Keratinocyte (primary cell): Measurements from ENCODE around the gene NAT16. TPM values are rescaled to one million over a fixed set of nuclear protein-coding genes. Genes with fewer than 3 reads are reported as not detected.

Experiments
- DNase-seq: peaks from one replicate; pipeline ENCODE4 v3.0.0-alpha.2; 2011; ENCODE audit warnings: low read depth, missing footprints, low spot score
- FAIRE-seq: peaks from 2 replicates; lab custom pipeline; 2011; peaks lifted over from hg19 to GRCh38; lab: Jason Lieb, UNC
- H2AFZ ChIP-seq: 2 replicates; pipeline ENCODE4 v1.6.0; 2012; ENCODE audit warnings: low read length, control low read depth, inconsistent platforms; ENCODE audit not compliant: control insufficient read depth
- H3K27ac ChIP-seq: 2 replicates; pipeline ENCODE4 v1.5.1; 2011; ENCODE audit warnings: low read length; ENCODE audit not compliant: control insufficient read depth, insufficient read depth
- H3K27me3 ChIP-seq: 3 replicates; pipeline ENCODE4 v1.6.0; 2011; ENCODE audit warnings: low read length; ENCODE audit not compliant: control insufficient read depth, insufficient read depth; ENCODE audit errors: extremely low read depth
- H3K36me3 ChIP-seq, 2 experiments: 2 replicates in 1 of 2; 3 replicates in 1 of 2; pipeline ENCODE4 v1.5.1; 2011; ENCODE audit warnings: low read length in 2 of 2, mild to moderate bottlenecking in 1 of 2; ENCODE audit not compliant: control insufficient read depth in 2 of 2, insufficient read depth in 2 of 2; ENCODE audit errors: extremely low read depth in 1 of 2
- H3K4me1 ChIP-seq: 3 replicates; pipeline ENCODE4 v1.5.1; 2011; ENCODE audit warnings: low read length; ENCODE audit not compliant: control insufficient read depth, insufficient read depth; ENCODE audit errors: extremely low read depth
- H3K4me2 ChIP-seq: 3 replicates; pipeline ENCODE4 v1.6.0; 2011; ENCODE audit warnings: low read depth, low read length; ENCODE audit not compliant: control insufficient read depth, insufficient read depth; ENCODE audit errors: extremely low read depth
- H3K4me3 ChIP-seq, 3 experiments: fragments of 200-600 bp in 1 of 3; sonication (generic) in 1 of 3; 2 replicates in 2 of 3; 3 replicates in 1 of 3; pipeline ENCODE4 v1.5.1; 2011 to 2016; ENCODE audit warnings: low read length in 3 of 3, mild to moderate bottlenecking in 3 of 3, control low read depth in 2 of 3, inconsistent platforms in 1 of 3, low read depth in 1 of 3, mixed read lengths in 1 of 3, mixed run types in 1 of 3, moderate library complexity in 1 of 3; ENCODE audit not compliant: control insufficient read depth in 2 of 3, insufficient read depth in 2 of 3; ENCODE audit errors: extremely low read depth in 1 of 3
- H3K79me2 ChIP-seq: 2 replicates; pipeline ENCODE4 v1.6.0; 2012; ENCODE audit warnings: low read length; ENCODE audit not compliant: control insufficient read depth, insufficient read depth
- H3K9ac ChIP-seq: 3 replicates; pipeline ENCODE4 v1.6.0; 2011; ENCODE audit warnings: low read length; ENCODE audit not compliant: control insufficient read depth, insufficient read depth; ENCODE audit errors: extremely low read depth
- H3K9me1 ChIP-seq: 3 replicates; pipeline ENCODE4 v1.6.0; 2011; ENCODE audit warnings: low read length; ENCODE audit not compliant: control insufficient read depth, insufficient read depth; ENCODE audit errors: extremely low read depth
- H3K9me3 ChIP-seq: 2 replicates; pipeline ENCODE4 v1.5.1; 2012; ENCODE audit warnings: low read depth, low read length; ENCODE audit not compliant: control insufficient read depth
- H4K20me1 ChIP-seq: 3 replicates; pipeline ENCODE4 v1.6.0; 2011; ENCODE audit warnings: low read length; ENCODE audit not compliant: control insufficient read depth, insufficient read depth; ENCODE audit errors: extremely low read depth
- CTCF ChIP-seq, 3 experiments: IDR thresholded peaks in 1 of 3; conservative IDR thresholded peaks in 1 of 3; optimal IDR thresholded peaks in 1 of 3; 2 replicates in 2 of 3; 3 replicates in 1 of 3; pipeline versions ENCODE3 to v1.5.1; 2011; ENCODE audit warnings: low read length in 3 of 3, mild to moderate bottlenecking in 3 of 3, moderate library complexity in 2 of 3, control low read depth in 1 of 3, inconsistent platforms in 1 of 3; ENCODE audit not compliant: insufficient read depth in 2 of 3; ENCODE audit errors: extremely low read depth in 1 of 3
- EZH2 ChIP-seq: IDR thresholded peaks from one replicate; pipeline ENCODE4 v1.6.1; 2012; ENCODE audit warnings: inconsistent platforms, mild to moderate bottlenecking, low read length, moderate library complexity
- dilution Hi-C: fragments of 300-500 bp; cut with MboI; formaldehyde crosslinking; loops from one replicate; pipeline ENCODE4 v1.7.0; 2020; ENCODE audit warnings: low sequenced_read_pairs; ENCODE audit not compliant: extremely low pct_ligation_motif_present
- polyA plus RNA-seq, 5 experiments: library from polyadenylated mRNA; depleted of rRNA in 3 of 5; stranded (reverse) in 3 of 5; stranded (forward) in 1 of 5; unstranded in 1 of 5; fragments of >200 nt; gene quantifications; 1 replicate in 1 of 5; 2 replicates in 3 of 5; 3 replicates in 1 of 5; pipeline versions ENCODE4 v1.2.1 to v1.2.3, GENCODE V29; 2011 to 2012; ENCODE audit warnings: missing spikeins in 2 of 5, low read depth in 1 of 5, low replicate concordance in 1 of 5

The NAT16 gene
- polyA plus RNA-seq, 1 donor (not counting 4 experiments of a cell fraction or from before 2014, with no cell fraction given) = not detected

GRCh38 chr7:101172005-101172853, 7.9 kb downstream of the NAT16 start:
- H3K27me3 ChIP-seq = peaks cover 89% of the 10 kb centered on the region
- FAIRE-seq (no peak), DNase-seq (no peak)
- H3K4me2 ChIP-seq = peak overlapping the region; percentile 58
- H2AFZ ChIP-seq = no peak overlapping the region
- H3K9me1 ChIP-seq = no peaks in the 10 kb centered on the region
- peak; percentile 91 for TF ChIP-seq EZH2
- TF ChIP-seq CTCF (optimal IDR thresholded peaks at IDR 0.05 in 1 of 3, IDR thresholded peaks at IDR 0.05 in 1 of 3, conservative IDR thresholded peaks at IDR 0.05 in 1 of 3; ENCODE audit: extremely low read depth in 1 of 3, insufficient read depth in 2 of 3, low read length in 3 of 3) = no peak
- H3K27ac ChIP-seq = no peak overlapping the region
- H3K4me1 ChIP-seq = peaks cover 29% of the 10 kb centered on the region
- H4K20me1 ChIP-seq = peaks cover 3% of the 10 kb centered on the region
- dilution Hi-C loops = no loop called here
- H3K9me3 ChIP-seq = no peaks in the 10 kb centered on the region
- H3K4me3 ChIP-seq = no peak overlapping the region
- no peak overlapping the region for H3K9ac ChIP-seq
- H3K36me3 ChIP-seq = no peaks in the 10 kb centered on the region
- H3K79me2 ChIP-seq = no peaks in the 10 kb centered on the region

GRCh38 chr7:101171442-101171837, 8.7 kb downstream of the NAT16 start:
- Histone ChIP-seq H3K36me3 (no peaks in the 10 kb centered on the region), H3K4me1 (peaks cover 33% of the 10 kb centered on the region), H3K27ac (no peak overlapping the region), H3K9ac (no peak overlapping the region), H3K9me3 (no peaks in the 10 kb centered on the region), H3K4me2 (no peak overlapping the region), H4K20me1 (peaks cover 3% of the 10 kb centered on the region), H3K4me3 (no peak overlapping the region), H3K9me1 (no peaks in the 10 kb centered on the region), H3K27me3 (peaks cover 96% of the 10 kb centered on the region), H2AFZ (no peak overlapping the region), H3K79me2 (no peaks in the 10 kb centered on the region)
- peak in 2 of 3 experiments; percentile 8 to 28 for TF ChIP-seq CTCF (optimal IDR thresholded peaks at IDR 0.05 in 1 of 3, IDR thresholded peaks at IDR 0.05 in 1 of 3, conservative IDR thresholded peaks at IDR 0.05 in 1 of 3; ENCODE audit: extremely low read depth in 1 of 3, insufficient read depth in 2 of 3, low read length in 3 of 3)
- no peak for TF ChIP-seq EZH2
- DNase-seq (no peak), FAIRE-seq (no peak)
- dilution Hi-C loops = no loop called here
